Body of pancreas (tissue), 4 donors: ENCODE results near the gene DRGX. TPM values are rescaled to one million over a fixed set of nuclear protein-coding genes. Genes with fewer than 3 reads are reported as not detected.

ENCODE experiments used
- ATAC-seq: fragments of 150-250 bp; one replicate; pipeline ENCODE4 v1.9.1; 2016
- DNase-seq, 4 donors: peaks; one replicate each; pipeline ENCODE4 v3.0.0-alpha.2; 2019
- H3K27ac ChIP-seq, 4 donors: fragments of 200-600 bp; sonication (generic); 1 replicate in 3 of 4; 2 replicates in 1 of 4; pipeline versions ENCODE4 v1.5.1 to v1.6.1; 2016 to 2019; ENCODE audit warnings: mild to moderate bottlenecking in 1 of 4, mixed read lengths in 1 of 4, moderate library complexity in 1 of 4
- H3K27me3 ChIP-seq, 2 donors: fragments of 200-600 bp; sonication (generic); one replicate each; pipeline ENCODE4 v1.6.0; 2016; ENCODE audit warnings: mild to moderate bottlenecking in 1 of 2
- H3K36me3 ChIP-seq, 2 donors: fragments of 200-600 bp; sonication (generic); replicated peaks in 1 of 2; 2 replicates each; pipeline ENCODE4 v1.5.1; 2016; ENCODE audit warnings: low read depth in 2 of 2; ENCODE audit not compliant: insufficient read depth in 1 of 2
- H3K4me1 ChIP-seq: fragments of 200-600 bp; sonication (generic); one replicate; pipeline ENCODE4 v1.6.0; 2016
- H3K4me3 ChIP-seq, 2 donors: fragments of 200-600 bp; sonication (generic); 1 replicate in 1 of 2; 2 replicates in 1 of 2; pipeline ENCODE4 v1.5.1; 2016 to 2019
- H3K9me3 ChIP-seq, 3 donors: fragments of 200-600 bp; sonication (generic); 1 replicate in 2 of 3; 2 replicates in 1 of 3; pipeline ENCODE4 v1.5.1; 2016
- POLR2A ChIP-seq, 3 donors: fragments of 450-650 bp; IDR thresholded peaks; one replicate each; pipeline ENCODE4 v1.6.1; 2016; ENCODE audit warnings: antibody characterized with exemption in 3 of 3, mild to moderate bottlenecking in 2 of 3
- WGBS, 2 donors: methylation state at CpG; one replicate each; pipeline ENCODE4 v1.1.5; 2017; 5-methylcytosine and 5-hydroxymethylcytosine counted together
- intact Hi-C: fragments of 100-400 bp; cut with DNase I; formaldehyde crosslinking; loops from one replicate; pipeline ENCODE4 v1.15.1; 2023
- total RNA-seq, 2 donors: library from RNA; depleted of rRNA; stranded (reverse); fragments of >200 nt; gene quantifications; one replicate each; pipeline ENCODE4 v1.1.0, GENCODE V29; 2016
- TF ChIP-seq, protein P1 (sequence below), 7 experiments: fragments of 450-650 bp in 4 of 7; fragments of 200-600 bp in 3 of 7; sonication (generic) in 3 of 7; IDR thresholded peaks; one replicate each; pipeline ENCODE4 v1.5.1; 2016 to 2019; ENCODE audit warnings: antibody characterized with exemption in 7 of 7

Gene DRGX
- total RNA-seq, 2 donors from 2014 or later, result not detected

DNA sequence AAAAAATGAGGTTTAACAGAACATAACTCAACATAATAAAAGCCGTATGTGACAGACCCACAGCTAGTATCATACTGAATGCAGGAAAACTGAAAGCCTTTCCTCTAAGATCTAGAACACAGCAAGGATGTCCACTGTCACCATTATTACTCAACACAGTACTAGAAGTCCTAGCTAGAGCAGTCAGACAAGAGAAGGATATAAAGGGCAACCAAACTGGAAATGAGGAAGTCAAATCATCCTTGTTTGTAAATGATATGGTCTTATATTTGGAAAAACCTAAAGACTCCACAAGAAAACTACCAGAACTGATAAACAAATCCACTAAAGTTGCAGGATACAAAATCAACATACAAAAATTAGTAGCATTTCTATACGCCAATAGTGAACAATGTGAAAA lies 51.0 kb downstream of the DRGX start:
- intact Hi-C loops, result no loop called here
- no peak for TF ChIP-seq POLR2A (IDR thresholded peaks at IDR 0.05)
- TF ChIP-seq, protein P1, sequence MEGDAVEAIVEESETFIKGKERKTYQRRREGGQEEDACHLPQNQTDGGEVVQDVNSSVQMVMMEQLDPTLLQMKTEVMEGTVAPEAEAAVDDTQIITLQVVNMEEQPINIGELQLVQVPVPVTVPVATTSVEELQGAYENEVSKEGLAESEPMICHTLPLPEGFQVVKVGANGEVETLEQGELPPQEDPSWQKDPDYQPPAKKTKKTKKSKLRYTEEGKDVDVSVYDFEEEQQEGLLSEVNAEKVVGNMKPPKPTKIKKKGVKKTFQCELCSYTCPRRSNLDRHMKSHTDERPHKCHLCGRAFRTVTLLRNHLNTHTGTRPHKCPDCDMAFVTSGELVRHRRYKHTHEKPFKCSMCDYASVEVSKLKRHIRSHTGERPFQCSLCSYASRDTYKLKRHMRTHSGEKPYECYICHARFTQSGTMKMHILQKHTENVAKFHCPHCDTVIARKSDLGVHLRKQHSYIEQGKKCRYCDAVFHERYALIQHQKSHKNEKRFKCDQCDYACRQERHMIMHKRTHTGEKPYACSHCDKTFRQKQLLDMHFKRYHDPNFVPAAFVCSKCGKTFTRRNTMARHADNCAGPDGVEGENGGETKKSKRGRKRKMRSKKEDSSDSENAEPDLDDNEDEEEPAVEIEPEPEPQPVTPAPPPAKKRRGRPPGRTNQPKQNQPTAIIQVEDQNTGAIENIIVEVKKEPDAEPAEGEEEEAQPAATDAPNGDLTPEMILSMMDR (IDR thresholded peaks at IDR 0.05), result no peak
- no peak for DNase-seq
- H3K27ac ChIP-seq, result no peak overlapping the region
- no peaks in the 10 kb centered on the region for H3K4me1 ChIP-seq
- ATAC-seq, result no peak
- 52 to 89% methylated on average over 2 of the region's 2 CpGs for WGBS, 2 donors
- no peaks in the 10 kb centered on the region for H3K36me3 ChIP-seq
- H3K27me3 ChIP-seq, result no peaks in the 10 kb centered on the region
- peaks cover 0 to 8% (median 0%) of the 10 kb centered on the region in 3 donors for H3K9me3 ChIP-seq
- H3K4me3 ChIP-seq, result no peak overlapping the region

DNA sequence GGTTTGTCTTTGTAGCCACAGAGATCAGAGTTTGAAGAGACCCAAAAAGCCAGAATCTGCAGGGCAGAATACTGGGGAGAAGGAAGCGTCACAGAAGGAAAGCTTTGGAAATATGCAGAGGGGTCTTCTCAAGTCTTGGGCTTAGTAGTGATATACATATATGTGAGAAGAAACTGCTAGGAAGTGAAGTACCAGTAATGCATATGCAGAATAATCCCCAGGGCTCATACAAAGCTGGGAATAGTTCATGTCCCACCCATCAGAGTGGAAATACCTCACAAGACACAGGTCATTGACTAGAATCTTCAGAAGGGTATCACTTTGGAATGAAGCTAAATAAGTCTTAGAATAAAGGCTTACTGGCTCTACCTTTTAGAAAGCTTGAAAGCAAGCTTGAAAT lies 57.3 kb downstream of the DRGX start:
- ATAC-seq (no peak), DNase-seq (no peak)
- Histone ChIP-seq H3K27me3 (no peaks in the 10 kb centered on the region), H3K4me1 (no peaks in the 10 kb centered on the region), H3K4me3 (no peak overlapping the region), H3K36me3 (no peaks in the 10 kb centered on the region), H3K9me3 (no peaks in the 10 kb centered on the region), H3K27ac (no peak overlapping the region)
- TF ChIP-seq, protein P1 (IDR thresholded peaks at IDR 0.05), result no peak
- TF ChIP-seq POLR2A (IDR thresholded peaks at IDR 0.05), result no peak
- intact Hi-C loops, result no loop called here
- WGBS, 2 donors, result 82 to 96% methylated on average over 1 of the region's 1 CpG

DNA sequence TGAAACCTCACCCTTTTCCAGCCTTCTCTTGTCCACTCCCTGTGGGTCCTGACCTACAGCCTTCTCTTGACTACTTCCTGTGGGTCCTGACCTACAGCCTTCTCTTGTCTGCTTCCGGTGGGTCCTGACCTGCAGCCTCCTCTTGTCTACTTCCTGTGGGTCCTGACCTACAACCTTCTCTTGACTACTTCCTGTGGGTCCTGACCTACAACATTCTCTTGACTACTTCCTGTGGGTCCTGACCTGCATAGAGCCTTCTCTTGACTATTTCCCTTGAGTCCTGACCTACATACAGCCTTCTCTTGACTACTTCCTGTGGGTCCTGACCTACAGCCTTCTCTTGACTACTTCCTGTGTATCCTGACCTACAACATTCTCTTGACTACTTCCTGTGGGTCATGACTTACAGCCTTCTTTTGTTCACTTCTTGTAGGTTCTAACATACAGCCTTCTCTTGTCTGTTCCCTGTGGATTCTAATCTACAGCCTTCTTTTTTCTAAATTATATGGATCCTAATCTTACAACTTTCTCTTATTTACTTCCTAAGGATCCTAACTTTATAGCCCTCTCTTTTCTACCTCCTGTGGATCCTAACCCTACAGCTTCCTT lies 60.4 kb downstream of the DRGX start:
- H3K36me3 ChIP-seq, result no peaks in the 10 kb centered on the region
- no peak overlapping the region for H3K27ac ChIP-seq
- H3K9me3 ChIP-seq, result no peaks in the 10 kb centered on the region
- TF ChIP-seq, protein P1 (IDR thresholded peaks at IDR 0.05), result no peak
- no peak for TF ChIP-seq POLR2A (IDR thresholded peaks at IDR 0.05)
- H3K4me1 ChIP-seq, result no peaks in the 10 kb centered on the region
- 86 to 89% methylated on average over 1 of the region's 1 CpG for WGBS, 2 donors
- H3K27me3 ChIP-seq, result no peaks in the 10 kb centered on the region
- intact Hi-C loops, result no loop called here
- no peak for DNase-seq
- no peak for ATAC-seq
- H3K4me3 ChIP-seq, result no peak overlapping the region

DNA sequence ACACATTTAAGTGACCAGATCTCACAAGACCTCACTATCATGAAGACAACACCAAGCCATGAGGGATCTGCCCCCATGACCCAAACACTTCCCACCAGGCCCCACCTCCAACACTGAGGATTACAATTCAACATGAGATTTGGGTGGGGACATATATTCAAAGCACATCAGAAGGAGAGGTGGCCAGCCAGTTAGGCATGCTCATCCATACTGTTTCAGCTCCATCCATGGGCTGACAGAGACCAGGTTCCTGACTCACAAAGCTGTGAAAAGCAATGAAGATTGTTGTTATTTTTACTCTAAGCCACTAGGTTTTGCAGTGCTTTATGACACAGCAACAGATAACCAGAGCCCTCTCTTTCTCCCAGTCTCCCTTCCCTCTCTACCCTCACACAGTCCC lies 60.9 kb downstream of the DRGX start:
- Histone ChIP-seq H3K27ac (no peak overlapping the region), H3K9me3 (no peaks in the 10 kb centered on the region), H3K36me3 (no peaks in the 10 kb centered on the region), H3K4me1 (no peaks in the 10 kb centered on the region), H3K27me3 (no peaks in the 10 kb centered on the region), H3K4me3 (no peak overlapping the region)
- intact Hi-C loops, result no loop called here
- TF ChIP-seq POLR2A (IDR thresholded peaks at IDR 0.05), result no peak
- TF ChIP-seq, protein P1 (IDR thresholded peaks at IDR 0.05), result no peak
- DNase-seq (no peak), ATAC-seq (no peak)

DNA sequence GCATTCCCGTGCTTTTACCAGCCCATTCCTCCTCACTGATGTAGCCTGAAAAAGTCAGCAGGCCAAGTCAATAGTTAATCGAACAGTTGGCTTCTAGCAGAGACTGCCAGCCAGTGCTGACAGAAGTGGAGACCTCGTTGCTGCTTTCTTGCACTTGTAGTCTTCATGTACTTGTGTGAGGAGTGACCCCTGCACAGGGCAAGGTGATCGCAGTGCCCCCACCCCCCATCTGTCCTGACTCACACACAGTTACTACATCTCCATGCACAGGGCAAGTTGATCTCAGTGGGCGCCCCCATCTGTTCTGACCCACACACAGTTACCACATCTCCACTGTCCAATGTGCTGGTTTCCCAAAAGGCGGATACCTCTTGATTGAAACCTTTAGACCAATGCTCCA lies 62.7 kb downstream of the DRGX start:
- DNase-seq, result no peak
- Histone ChIP-seq H3K36me3 (no peaks in the 10 kb centered on the region), H3K27ac (no peak overlapping the region), H3K4me3 (no peak overlapping the region), H3K4me1 (no peaks in the 10 kb centered on the region), H3K27me3 (no peaks in the 10 kb centered on the region), H3K9me3 (no peaks in the 10 kb centered on the region)
- intact Hi-C loops, result no loop called here
- ATAC-seq, result no peak
- 73 to 81% methylated on average over 6 of the region's 6 CpGs for WGBS, 2 donors
- TF ChIP-seq, protein P1 (IDR thresholded peaks at IDR 0.05), result no peak
- TF ChIP-seq POLR2A (IDR thresholded peaks at IDR 0.05), result no peak
